Measurements from ENCODE around the gene HYAL3. TPM values are rescaled to one million over a fixed set of nuclear protein-coding genes. Genes with fewer than 3 reads are reported as not detected.

HYAL3 gene
- total RNA-seq, 4 donors from 2014 or later: 1.9 to 3.9 (median 3.3) TPM; not detected in 1

- intact Hi-C loops (cut with DNase I; ENCODE audit: low total_unique reads): no loop called here
- Histone ChIP-seq H3K27ac (peak overlapping the region; percentile 95 to 96), H3K27me3 (no peaks in the 10 kb centered on the region), H3K9me3 (no peaks in the 10 kb centered on the region), H3K36me3 (no peaks in the 10 kb centered on the region), H3K4me3 (no peak overlapping the region), H3K4me1 (peaks cover 0 to 16% of the 10 kb centered on the region in 2 donors)
- no peak for TF ChIP-seq CTCF (IDR thresholded peaks at IDR 0.05)
- no peak for DNase-seq
Observed at GRCh38 chr3:50325113-50325480, 25.9 kb upstream of the HYAL3 start.

- TF ChIP-seq POLR2A (IDR thresholded peaks at IDR 0.05): no peak
- peak; percentile 71 to 86 (median 75) for TF ChIP-seq CTCF (IDR thresholded peaks at IDR 0.05)
- DNase-seq: peak; percentile 66
- no peaks in the 10 kb centered on the region for H3K27me3 ChIP-seq
- peak overlapping the region; percentile 95 to 96 for H3K27ac ChIP-seq
- H3K9me3 ChIP-seq: no peaks in the 10 kb centered on the region
- peaks cover 0 to 19% of the 10 kb centered on the region in 2 donors for H3K4me1 ChIP-seq
- intact Hi-C loops (cut with DNase I; ENCODE audit: low total_unique reads): no loop called here
- H3K4me3 ChIP-seq: no peak overlapping the region
- H3K36me3 ChIP-seq: no peaks in the 10 kb centered on the region
Observed at GRCh38 chr3:50324351-50325112, 25.3 kb upstream of the HYAL3 start.

- Histone ChIP-seq H3K9me3 (no peaks in the 10 kb centered on the region), H3K27me3 (no peaks in the 10 kb centered on the region), H3K36me3 (no peaks in the 10 kb centered on the region), H3K27ac (peak overlapping the region; percentile 95 to 96), H3K4me1 (peaks cover 0 to 27% of the 10 kb centered on the region in 2 donors), H3K4me3 (no peak overlapping the region)
- no peak for TF ChIP-seq POLR2A (IDR thresholded peaks at IDR 0.05)
- peak in 1 of 4 experiments; percentile 21 for TF ChIP-seq CTCF (IDR thresholded peaks at IDR 0.05)
- intact Hi-C loops (cut with DNase I; ENCODE audit: low total_unique reads): no loop called here
- DNase-seq: peak; percentile 43 to 72
Observed at GRCh38 chr3:50323614-50324199, 24.5 kb upstream of the HYAL3 start.

- intact Hi-C loops (cut with DNase I; ENCODE audit: low total_unique reads): no loop called here
- DNase-seq: peak in 1 of 2 donors; percentile 61
- Histone ChIP-seq H3K9me3 (no peaks in the 10 kb centered on the region), H3K4me1 (peaks cover 0 to 29% of the 10 kb centered on the region in 2 donors), H3K36me3 (no peaks in the 10 kb centered on the region), H3K4me3 (no peak overlapping the region), H3K27ac (peak overlapping the region; percentile 95 to 96), H3K27me3 (no peaks in the 10 kb centered on the region)
- TF ChIP-seq CTCF (IDR thresholded peaks at IDR 0.05) (no peak), POLR2A (IDR thresholded peaks at IDR 0.05) (no peak)
Observed at GRCh38 chr3:50323092-50323600, 23.9 kb upstream of the HYAL3 start.
